ENCODE results near the gene WDR90. TPM values are rescaled to one million over a fixed set of nuclear protein-coding genes. Genes with fewer than 3 reads are reported as not detected.

WDR90 gene
- total and polyA plus RNA-seq, 2 of the 13 experiments (the other 11 are each of a cell fraction or from before 2014, with no cell fraction given) = 14.9 to 28.9 TPM

- TF ChIP-seq LRRFIP1 (CRISPR knock-in tag; conservative IDR thresholded peaks at IDR 0.05) (no peak), EP300 (IDR thresholded peaks at IDR 0.05; ENCODE audit: low read depth in 2 of 2, low read length in 2 of 2) (no peak), EP300 (CRISPR knock-in tag; IDR thresholded peaks at IDR 0.05; ENCODE audit: borderline replicate concordance) (no peak), DPF2 (CRISPR knock-in tag; IDR thresholded peaks at IDR 0.05; ENCODE audit: borderline replicate concordance, low read depth) (no peak), ZBTB40 (IDR thresholded peaks at IDR 0.05) (no peak), ZBTB40 (CRISPR knock-in tag; IDR thresholded peaks at IDR 0.05) (peak; percentile 63), SAFB2 (CRISPR knock-in tag; IDR thresholded peaks at IDR 0.05; ENCODE audit: borderline replicate concordance, low read depth) (peak; percentile 86; the same call in 1 of the 2 replicates), MTA1 (CRISPR knock-in tag; IDR thresholded peaks at IDR 0.05; ENCODE audit: borderline replicate concordance) (peak; percentile 63; the same call in 1 of the 2 replicates), AKAP8 (CRISPR knock-in tag; IDR thresholded peaks at IDR 0.05) (peak; percentile 87), ZNF136 (CRISPR knock-in tag; IDR thresholded peaks at IDR 0.05; ENCODE audit: low read depth) (no peak), GLMP (CRISPR knock-in tag; IDR thresholded peaks at IDR 0.05; ENCODE audit: borderline replicate concordance) (peak; percentile 64; the same call in 1 of the 2 replicates), MIER2 (CRISPR knock-in tag; IDR thresholded peaks at IDR 0.05) (0 out of 2 replicates have a peak, but pooled peaks have one; percentile 1), ZNF225 (CRISPR knock-in tag; IDR thresholded peaks at IDR 0.05) (0 out of 2 replicates have a peak, but pooled peaks have one; percentile 88), ZNF850 (CRISPR knock-in tag; conservative IDR thresholded peaks at IDR 0.05) (no peak), SNRNP70 (IDR thresholded peaks at IDR 0.05; ENCODE audit: low read depth, low read length) (no peak), ZNF550 (CRISPR knock-in tag; IDR thresholded peaks at IDR 0.05; ENCODE audit: borderline replicate concordance) (no peak), MEIS1 (CRISPR knock-in tag; IDR thresholded peaks at IDR 0.05; ENCODE audit: borderline replicate concordance) (peak; percentile 40; the same call in 1 of the 2 replicates)
Measured at GRCh38 chr16:635573-636205, 13.5 kb upstream of the WDR90 start (continued).
